ENCODE measurements around the gene ERFL. TPM values are rescaled to one million over a fixed set of nuclear protein-coding genes. Genes with fewer than 3 reads are reported as not detected.

ERFL gene
- total and polyA plus RNA-seq, 2 of the 8 experiments (the other 6 are each of a cell fraction or from before 2014, with no cell fraction given), result 0.12 TPM; not detected in 1

- no peak for DNase-seq (ENCODE audit: low read depth in 1 of 2, low spot score in 2 of 2)
Observed at GRCh38 chr19:41932259-41932719, 4.0 kb upstream of the ERFL start.

More at GRCh38 chr19:41932259-41932719, 4.0 kb upstream of the ERFL start:
- H4K91ac ChIP-seq (replicated peaks; ENCODE audit: insufficient read length, low read length), result no peak overlapping the region
- no peak overlapping the region; the same call in 1 of the 2 replicates for H3K18ac ChIP-seq (ENCODE audit: extremely low read depth, low read length)
- H2AFZ ChIP-seq (ENCODE audit: low read length), result no peak overlapping the region
- H2BK120ac ChIP-seq (replicated peaks; ENCODE audit: low read depth, low read length), result no peak overlapping the region
- H3K4me3 ChIP-seq (ENCODE audit: extremely low read depth in 1 of 4, insufficient read depth in 2 of 4, low read depth in 3 of 4, low read length in 4 of 4), result no peak overlapping the region
- H3K27ac ChIP-seq (ENCODE audit: low read depth, low read length), result no peak overlapping the region
- peaks cover 12% of the 10 kb centered on the region for H3K23me2 ChIP-seq (ENCODE audit: low read depth, low read length)
- no peak overlapping the region for H2BK12ac ChIP-seq (ENCODE audit: low read depth, low read length)
- no peak overlapping the region for H2BK5ac ChIP-seq (ENCODE audit: low read depth, low read length)
- no peaks in the 10 kb centered on the region for H3K79me2 ChIP-seq (ENCODE audit: control insufficient read depth in 1 of 2, insufficient read depth in 2 of 2, low read length in 2 of 2)
- peaks cover 61 to 97% (median 92%) of the 10 kb centered on the region in 4 experiments for H3K27me3 ChIP-seq (replicated peaks in 1 of 4; ENCODE audit: control insufficient read depth in 3 of 4, extremely low read depth in 1 of 4, insufficient read depth in 3 of 4, low read length in 3 of 4)
- H3K4ac ChIP-seq (replicated peaks; ENCODE audit: insufficient read length, low read depth, low read length), result no peak overlapping the region
- FAIRE-seq, result no peak
- H4K5ac ChIP-seq (ENCODE audit: insufficient read length, low read depth, low read length), result no peak overlapping the region
- TF ChIP-seq TAF1 (IDR thresholded peaks at IDR 0.05; ENCODE audit: low read depth, low read length) (no peak), KDM1A (IDR thresholded peaks at IDR 0.05; ENCODE audit: borderline replicate concordance, low read length) (peak; percentile 21; the same call in 1 of the 2 replicates)
- H3K4me2 ChIP-seq (ENCODE audit: insufficient read depth in 1 of 2, low read depth in 2 of 2, low read length in 2 of 2), result peak overlapping the region; percentile 29 to 32; a peak in 3 of 4 replicates
- peaks cover 6 to 23% (median 15%) of the 10 kb centered on the region in 4 experiments for H3K4me1 ChIP-seq (replicated peaks in 1 of 4; ENCODE audit: control insufficient read depth in 3 of 4, insufficient read depth in 4 of 4, low read length in 3 of 4)
- no peaks in the 10 kb centered on the region for H3K79me1 ChIP-seq (ENCODE audit: low read depth, low read length)
- CTCF ChIA-PET (ENCODE audit: partially characterized antibody), result interaction anchor here (0.7 to 7.0 kb wide), 10 partner anchors 12 to 58 kb away, joined by 3 to 51 read pairs (median 6); no protein-coding TSS in a partner anchor
- H4K8ac ChIP-seq (ENCODE audit: extremely low read depth, insufficient read depth, low read length), result no peak overlapping the region; the same call in 1 of the 2 replicates
- no peak overlapping the region for H3K9ac ChIP-seq (replicated peaks in 1 of 4; ENCODE audit: extremely low read depth in 1 of 4, low read depth in 3 of 4, low read length in 3 of 4)
- H3K14ac ChIP-seq (ENCODE audit: insufficient read length), result no peak overlapping the region
- H2BK20ac ChIP-seq (ENCODE audit: low read length), result peak overlapping the region; percentile 32; the same call in 1 of the 2 replicates
- no peak overlapping the region for H3K56ac ChIP-seq (replicated peaks; ENCODE audit: insufficient read length, low read depth, low read length)
- H2AK5ac ChIP-seq (ENCODE audit: low read depth, low read length), result no peak overlapping the region
- POLR2A ChIA-PET (ENCODE audit: partially characterized antibody), result interaction anchor here (1.0 to 9.6 kb wide), 5 partner anchors 20 to 69 kb away, joined by 3 to 71 read pairs (median 8); partner anchors contain the start of gene RABAC1
- H4K20me1 ChIP-seq (replicated peaks in 1 of 2; ENCODE audit: control insufficient read depth in 1 of 2, insufficient read depth in 2 of 2, low read length in 2 of 2), result peaks cover 4 to 31% of the 10 kb centered on the region in 2 experiments
- H3K9me3 ChIP-seq (ENCODE audit: insufficient read depth in 2 of 2, low read depth in 1 of 2, low read length in 1 of 2), result no peaks in the 10 kb centered on the region
- no peak overlapping the region for H3K23ac ChIP-seq (ENCODE audit: insufficient read length)
- no peaks in the 10 kb centered on the region; a peak in 1 of 8 replicates for H3K36me3 ChIP-seq (ENCODE audit: control insufficient read depth in 2 of 4, insufficient read depth in 4 of 4, low read length in 3 of 4)
- no peak overlapping the region; the same call in 1 of the 2 replicates for H2BK15ac ChIP-seq (ENCODE audit: low read length)
- WGBS, 2 experiments (ENCODE audit: extremely low coverage in 1 of 2, insufficient coverage in 1 of 2, insufficient read length in 1 of 2, insufficient replicate concordance in 2 of 2, low coverage in 1 of 2, low lambda C conversion rate in 2 of 2, missing lambda C conversion rate in 1 of 2), result 18% methylated on average over 11 of the region's 11 CpGs; no CpG with 5 or more reads in 1 of the 2 experiments

Measured in H1 (cell line).